ENCODE measurements around the gene TPMT. TPM values are rescaled to one million over a fixed set of nuclear protein-coding genes. Genes with fewer than 3 reads are reported as not detected.

The TPMT gene
- polyA plus RNA-seq, 2 of the 4 experiments (the other 2 are of a cell fraction) = 11.2 to 16.5 TPM

- 96% methylated on average over 3 of the region's 3 CpGs for WGBS (ENCODE audit: missing lambda C conversion rate)
- Histone ChIP-seq H3K4me2 (no peak overlapping the region), H3K4me3 (no peak overlapping the region), H3K27ac (no peak overlapping the region), H3K4me1 (no peaks in the 10 kb centered on the region), H3K9me3 (no peaks in the 10 kb centered on the region)
- DNase-seq (ENCODE audit: low read depth in 1 of 2, low spot score in 1 of 2) (no peak), FAIRE-seq (no peak), ATAC-seq (no peak)
- CTCF ChIA-PET = interaction anchor here (0.7 to 1.1 kb wide), 3 partner anchors 12 to 22 kb away, joined by 3 read pairs; no protein-coding TSS in a partner anchor
- POLR2A ChIA-PET = no interaction called here
- TF ChIP-seq JUNB (IDR thresholded peaks at IDR 0.05) (no peak), CBX8 (IDR thresholded peaks at IDR 0.05) (no peak), EHMT2 (IDR thresholded peaks at IDR 0.05; ENCODE audit: low read depth) (no peak), MAX (IDR thresholded peaks at IDR 0.05) (no peak), MAZ (IDR thresholded peaks at IDR 0.05; ENCODE audit: borderline replicate concordance, low read depth, low read length) (no peak), RNF2 (IDR thresholded peaks at IDR 0.05; ENCODE audit: borderline replicate concordance, low read depth) (no peak), FOSB (CRISPR knock-in tag; IDR thresholded peaks at IDR 0.05) (no peak), MYC (IDR thresholded peaks at IDR 0.05; ENCODE audit: borderline replicate concordance, low read length) (no peak), RFX5 (IDR thresholded peaks at IDR 0.05) (no peak), CHD4 (IDR thresholded peaks at IDR 0.05; ENCODE audit: borderline replicate concordance) (no peak), HES2 (IDR thresholded peaks at IDR 0.05) (no peak), NPAS2 (CRISPR knock-in tag; IDR thresholded peaks at IDR 0.05; ENCODE audit: borderline replicate concordance) (no peak), KDM1A (IDR thresholded peaks at IDR 0.05; ENCODE audit: low read depth) (no peak)
- TF ChIP-seq, protein P1, sequence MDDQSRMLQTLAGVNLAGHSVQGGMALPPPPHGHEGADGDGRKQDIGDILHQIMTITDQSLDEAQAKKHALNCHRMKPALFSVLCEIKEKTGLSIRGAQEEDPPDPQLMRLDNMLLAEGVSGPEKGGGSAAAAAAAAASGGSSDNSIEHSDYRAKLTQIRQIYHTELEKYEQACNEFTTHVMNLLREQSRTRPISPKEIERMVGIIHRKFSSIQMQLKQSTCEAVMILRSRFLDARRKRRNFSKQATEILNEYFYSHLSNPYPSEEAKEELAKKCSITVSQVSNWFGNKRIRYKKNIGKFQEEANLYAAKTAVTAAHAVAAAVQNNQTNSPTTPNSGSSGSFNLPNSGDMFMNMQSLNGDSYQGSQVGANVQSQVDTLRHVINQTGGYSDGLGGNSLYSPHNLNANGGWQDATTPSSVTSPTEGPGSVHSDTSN (IDR thresholded peaks at IDR 0.05) = no peak
Observed at GRCh38 chr6:18100296-18100695, 54.6 kb downstream of the TPMT start.

GRCh38 chr6:18099511-18099910 lies 55.4 kb downstream of the TPMT start:
- H3K4me3 ChIP-seq = no peak overlapping the region
- no peak overlapping the region for H3K4me2 ChIP-seq
- TF ChIP-seq CTCF (IDR thresholded peaks at IDR 0.05) (no peak), MAX (IDR thresholded peaks at IDR 0.05) (no peak), ZC3H11A (IDR thresholded peaks at IDR 0.05) (no peak), JUNB (IDR thresholded peaks at IDR 0.05) (no peak), MAFK (IDR thresholded peaks at IDR 0.05; ENCODE audit: partially characterized antibody) (no peak), EP300 (IDR thresholded peaks at IDR 0.05) (no peak), CHD2 (IDR thresholded peaks at IDR 0.05; ENCODE audit: low read length, partially characterized antibody) (no peak), HOXB13 (CRISPR knock-in tag; IDR thresholded peaks at IDR 0.05; ENCODE audit: low read depth) (no peak), CBX8 (IDR thresholded peaks at IDR 0.05) (no peak), HMGXB4 (CRISPR knock-in tag; IDR thresholded peaks at IDR 0.05; ENCODE audit: borderline replicate concordance) (no peak)
- TF ChIP-seq, protein P2, sequence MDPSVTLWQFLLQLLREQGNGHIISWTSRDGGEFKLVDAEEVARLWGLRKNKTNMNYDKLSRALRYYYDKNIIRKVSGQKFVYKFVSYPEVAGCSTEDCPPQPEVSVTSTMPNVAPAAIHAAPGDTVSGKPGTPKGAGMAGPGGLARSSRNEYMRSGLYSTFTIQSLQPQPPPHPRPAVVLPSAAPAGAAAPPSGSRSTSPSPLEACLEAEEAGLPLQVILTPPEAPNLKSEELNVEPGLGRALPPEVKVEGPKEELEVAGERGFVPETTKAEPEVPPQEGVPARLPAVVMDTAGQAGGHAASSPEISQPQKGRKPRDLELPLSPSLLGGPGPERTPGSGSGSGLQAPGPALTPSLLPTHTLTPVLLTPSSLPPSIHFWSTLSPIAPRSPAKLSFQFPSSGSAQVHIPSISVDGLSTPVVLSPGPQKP (IDR thresholded peaks at IDR 0.05; ENCODE audit: low read depth, low read length) = no peak
- TF ChIP-seq, protein P3, sequence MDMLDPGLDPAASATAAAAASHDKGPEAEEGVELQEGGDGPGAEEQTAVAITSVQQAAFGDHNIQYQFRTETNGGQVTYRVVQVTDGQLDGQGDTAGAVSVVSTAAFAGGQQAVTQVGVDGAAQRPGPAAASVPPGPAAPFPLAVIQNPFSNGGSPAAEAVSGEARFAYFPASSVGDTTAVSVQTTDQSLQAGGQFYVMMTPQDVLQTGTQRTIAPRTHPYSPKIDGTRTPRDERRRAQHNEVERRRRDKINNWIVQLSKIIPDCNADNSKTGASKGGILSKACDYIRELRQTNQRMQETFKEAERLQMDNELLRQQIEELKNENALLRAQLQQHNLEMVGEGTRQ (IDR thresholded peaks at IDR 0.05) = no peak
- no peak for ATAC-seq
- H3K9me3 ChIP-seq = no peaks in the 10 kb centered on the region
- H3K27ac ChIP-seq = no peak overlapping the region
- no peak for DNase-seq (ENCODE audit: low read depth in 1 of 2, low spot score in 1 of 2)
- no peak for FAIRE-seq
- ChIA-PET POLR2A (no interaction called here), CTCF (interaction anchor here (0.9 to 1.1 kb wide), 2 partner anchors 18 to 22 kb away, joined by 3 read pairs; no protein-coding TSS in a partner anchor)
- WGBS (ENCODE audit: missing lambda C conversion rate) = 91% methylated on average over 2 of the region's 2 CpGs
- H3K4me1 ChIP-seq = no peaks in the 10 kb centered on the region

All from A549 (cell line).